ENCODE measurements around the gene PTMA. TPM values are rescaled to one million over a fixed set of nuclear protein-coding genes. Genes with fewer than 3 reads are reported as not detected.

PTMA gene
- total RNA-seq, 1 donor = 545 TPM

DNA sequence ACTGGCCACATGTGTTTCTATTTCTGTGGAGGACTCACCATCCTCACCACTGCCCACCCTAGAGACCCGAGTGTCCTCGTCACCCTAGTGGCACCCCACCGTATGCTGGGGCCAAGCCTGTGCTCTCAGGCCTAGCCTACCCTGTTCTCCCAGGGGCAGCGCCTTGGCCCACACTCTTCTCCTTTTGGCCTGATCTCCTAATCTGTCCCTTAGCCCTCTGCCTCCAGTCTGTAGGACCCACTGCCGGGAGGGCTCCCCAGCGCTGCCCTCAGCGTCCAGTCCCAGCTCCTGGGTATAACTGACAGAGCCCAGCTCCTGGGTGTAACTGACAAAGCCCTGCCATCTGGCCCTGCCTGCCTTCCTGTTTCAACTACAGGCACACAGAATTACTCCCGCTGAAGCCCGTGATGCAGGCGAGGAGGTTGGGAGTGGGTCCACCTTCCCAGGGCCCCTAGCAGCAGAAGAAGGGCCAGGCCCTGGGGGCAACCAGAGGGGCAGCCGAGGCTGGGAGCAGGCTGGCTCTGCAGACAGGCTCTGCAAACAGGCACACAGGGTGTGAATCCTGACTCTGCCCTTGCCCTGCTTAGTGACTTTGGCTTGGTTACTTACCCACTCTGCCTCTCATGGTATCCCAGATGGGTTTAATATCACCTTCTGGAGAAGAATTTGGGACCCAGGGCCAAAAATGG is 25.6 kb upstream of the PTMA start:
- Histone ChIP-seq H3K9me3 (ENCODE audit: low read depth, low read length) (no peaks in the 10 kb centered on the region), H2AFZ (ENCODE audit: low read length) (no peak overlapping the region), H3K4me2 (ENCODE audit: insufficient read depth, low read length) (no peak overlapping the region)

DNA sequence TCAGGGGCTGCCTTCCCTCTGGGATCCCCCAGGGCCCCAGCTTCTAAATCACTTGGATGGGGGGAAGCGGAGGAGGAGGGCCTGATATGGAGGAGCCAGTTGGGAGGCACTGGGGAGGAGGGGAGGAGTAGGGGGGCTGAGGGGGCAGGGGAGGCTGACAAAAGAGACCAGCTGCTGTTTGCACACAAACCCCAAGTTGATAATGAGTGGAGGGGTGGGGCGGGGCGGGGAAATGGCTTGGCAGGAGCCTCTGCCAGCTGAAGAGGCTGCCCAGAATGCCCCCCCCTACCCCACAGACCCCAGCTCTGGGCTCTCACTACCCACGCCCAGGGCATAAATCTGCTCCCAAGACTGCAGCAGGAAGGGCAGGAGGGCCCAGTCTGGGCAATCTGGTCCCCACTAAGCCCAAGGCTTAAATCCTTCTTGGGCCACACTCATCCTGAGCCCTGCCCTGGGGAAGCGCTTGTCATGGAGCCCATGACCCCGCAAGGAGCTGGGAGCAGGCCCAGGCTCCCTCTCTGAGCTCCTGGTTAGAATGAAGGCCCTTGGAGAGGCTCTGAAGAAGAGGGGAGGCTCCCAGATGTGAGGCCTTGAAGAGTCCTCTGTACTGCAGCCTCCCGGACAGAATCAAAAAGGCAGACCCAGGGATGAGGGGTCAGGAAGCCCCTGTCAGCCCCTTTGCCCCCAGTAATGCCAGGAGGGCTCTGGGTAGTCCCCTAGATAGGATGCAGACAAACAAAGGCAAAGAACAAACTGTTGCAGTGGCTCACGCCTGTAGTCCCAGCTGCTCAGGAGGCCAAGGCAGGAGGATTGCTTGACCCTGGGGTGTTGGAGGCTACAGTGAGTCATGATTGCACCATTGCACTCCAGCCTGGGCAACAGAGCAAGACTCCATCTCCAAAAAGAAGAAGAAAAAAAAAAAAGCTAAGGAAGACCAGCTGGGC is 24.8 kb upstream of the PTMA start:
- Histone ChIP-seq H2AFZ (ENCODE audit: low read length) (no peak overlapping the region), H3K9me3 (ENCODE audit: low read depth, low read length) (no peaks in the 10 kb centered on the region), H3K4me3 (ENCODE audit: insufficient read depth, low read length) (no peak overlapping the region), H3K4me2 (ENCODE audit: insufficient read depth, low read length) (no peak overlapping the region), H3K27me3 (ENCODE audit: insufficient read depth, low read length) (no peaks in the 10 kb centered on the region), H4K20me1 (ENCODE audit: insufficient read depth, low read length) (no peaks in the 10 kb centered on the region), H3K36me3 (ENCODE audit: insufficient read depth, low read length) (no peaks in the 10 kb centered on the region), H3K4me1 (ENCODE audit: insufficient read depth, low read length) (peaks cover 4% of the 10 kb centered on the region), H3K27ac (ENCODE audit: low read depth, low read length) (no peak overlapping the region), H3K79me2 (ENCODE audit: insufficient read depth, low read length) (no peaks in the 10 kb centered on the region)
- TF ChIP-seq CTCF (IDR thresholded peaks at IDR 0.05; ENCODE audit: extremely low read depth, low read depth, low read length) = no peak
- DNase-seq (ENCODE audit: insufficient read length, low spot score, missing footprints) = peak; percentile 79

More for the DNA sequence above, 25.6 kb upstream of the PTMA start:
- no peak for TF ChIP-seq CTCF (IDR thresholded peaks at IDR 0.05; ENCODE audit: extremely low read depth, low read depth, low read length)
- Histone ChIP-seq H3K79me2 (ENCODE audit: insufficient read depth, low read length) (no peaks in the 10 kb centered on the region), H3K36me3 (ENCODE audit: insufficient read depth, low read length) (no peaks in the 10 kb centered on the region), H3K27ac (ENCODE audit: low read depth, low read length) (no peak overlapping the region), H3K4me3 (ENCODE audit: insufficient read depth, low read length) (no peak overlapping the region), H3K4me1 (ENCODE audit: insufficient read depth, low read length) (peaks cover 4% of the 10 kb centered on the region), H4K20me1 (ENCODE audit: insufficient read depth, low read length) (no peaks in the 10 kb centered on the region), H3K27me3 (ENCODE audit: insufficient read depth, low read length) (no peaks in the 10 kb centered on the region)
- peak; percentile 73 for DNase-seq (ENCODE audit: insufficient read length, low spot score, missing footprints)

DNA sequence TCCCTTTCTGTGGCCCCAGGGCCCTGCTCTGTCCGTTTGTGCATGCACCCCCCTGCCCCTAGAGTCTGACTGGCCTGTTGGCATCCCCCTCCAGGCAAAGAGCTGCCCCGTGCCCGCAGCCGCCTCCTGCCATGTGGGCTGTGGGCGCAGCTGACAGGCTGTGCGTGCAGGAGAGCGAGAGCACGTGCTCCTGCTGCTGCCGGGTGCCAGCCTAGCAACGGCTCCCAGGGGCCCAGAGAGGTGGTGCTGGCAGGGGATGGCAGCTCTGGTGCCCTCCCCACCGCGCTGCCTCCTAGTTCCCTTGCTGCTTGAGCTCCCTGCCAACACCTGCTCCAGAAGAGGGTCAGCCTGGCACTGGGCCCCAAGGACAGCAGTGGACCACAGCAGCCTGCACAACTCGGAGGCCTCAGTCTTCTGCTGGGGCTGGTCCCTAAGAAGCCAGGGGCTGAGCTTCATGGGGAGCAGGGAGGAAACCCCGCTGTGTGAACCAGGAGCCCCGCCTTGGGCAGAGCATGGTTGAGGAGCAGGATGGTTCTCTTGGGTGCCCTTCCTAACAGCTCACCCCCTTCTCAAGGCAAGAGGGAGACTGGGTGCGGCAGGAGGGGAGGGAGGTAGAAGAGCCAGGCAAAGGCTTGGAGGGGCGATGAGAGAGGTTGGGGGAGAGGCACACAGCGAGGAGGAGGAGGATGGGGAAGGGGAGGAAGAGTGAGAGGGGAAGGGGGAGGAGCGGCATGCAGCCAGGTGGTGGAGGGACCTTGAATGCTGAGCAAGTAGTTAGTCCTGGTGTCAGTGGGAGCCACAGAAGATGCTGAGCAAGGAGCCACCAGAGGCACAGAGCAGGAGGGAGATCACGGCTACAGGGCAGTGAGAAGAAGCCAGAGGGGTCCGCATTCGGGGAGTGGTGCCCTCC is 23.8 kb upstream of the PTMA start:
- H3K36me3 ChIP-seq (ENCODE audit: insufficient read depth, low read length) = no peaks in the 10 kb centered on the region

More for the DNA sequence above, 23.8 kb upstream of the PTMA start:
- Histone ChIP-seq H3K4me1 (ENCODE audit: insufficient read depth, low read length) (peaks cover 4% of the 10 kb centered on the region), H3K27ac (ENCODE audit: low read depth, low read length) (no peak overlapping the region), H3K9me3 (ENCODE audit: low read depth, low read length) (no peaks in the 10 kb centered on the region), H3K27me3 (ENCODE audit: insufficient read depth, low read length) (no peaks in the 10 kb centered on the region), H4K20me1 (ENCODE audit: insufficient read depth, low read length) (no peaks in the 10 kb centered on the region), H3K4me2 (ENCODE audit: insufficient read depth, low read length) (no peak overlapping the region), H2AFZ (ENCODE audit: low read length) (no peak overlapping the region), H3K4me3 (ENCODE audit: insufficient read depth, low read length) (no peak overlapping the region), H3K79me2 (ENCODE audit: insufficient read depth, low read length) (no peaks in the 10 kb centered on the region)
- DNase-seq (ENCODE audit: insufficient read length, low spot score, missing footprints) = peak; percentile 73
- no peak for TF ChIP-seq CTCF (IDR thresholded peaks at IDR 0.05; ENCODE audit: extremely low read depth, low read depth, low read length)
